ENCODE results near the gene LOXHD1. TPM values are rescaled to one million over a fixed set of nuclear protein-coding genes. Genes with fewer than 3 reads are reported as not detected.

The LOXHD1 gene
- total and polyA plus RNA-seq, 10 of the 15 experiments (the other 5 are each of a cell fraction or from before 2014, with no cell fraction given): not detected

- TF ChIP-seq HSF1 (IDR thresholded peaks at IDR 0.05; ENCODE audit: low read depth, low read length): no peak
- TF ChIP-seq, protein P1, sequence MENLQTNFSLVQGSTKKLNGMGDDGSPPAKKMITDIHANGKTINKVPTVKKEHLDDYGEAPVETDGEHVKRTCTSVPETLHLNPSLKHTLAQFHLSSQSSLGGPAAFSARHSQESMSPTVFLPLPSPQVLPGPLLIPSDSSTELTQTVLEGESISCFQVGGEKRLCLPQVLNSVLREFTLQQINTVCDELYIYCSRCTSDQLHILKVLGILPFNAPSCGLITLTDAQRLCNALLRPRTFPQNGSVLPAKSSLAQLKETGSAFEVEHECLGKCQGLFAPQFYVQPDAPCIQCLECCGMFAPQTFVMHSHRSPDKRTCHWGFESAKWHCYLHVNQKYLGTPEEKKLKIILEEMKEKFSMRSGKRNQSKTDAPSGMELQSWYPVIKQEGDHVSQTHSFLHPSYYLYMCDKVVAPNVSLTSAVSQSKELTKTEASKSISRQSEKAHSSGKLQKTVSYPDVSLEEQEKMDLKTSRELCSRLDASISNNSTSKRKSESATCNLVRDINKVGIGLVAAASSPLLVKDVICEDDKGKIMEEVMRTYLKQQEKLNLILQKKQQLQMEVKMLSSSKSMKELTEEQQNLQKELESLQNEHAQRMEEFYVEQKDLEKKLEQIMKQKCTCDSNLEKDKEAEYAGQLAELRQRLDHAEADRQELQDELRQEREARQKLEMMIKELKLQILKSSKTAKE (IDR thresholded peaks at IDR 0.05; ENCODE audit: low read depth, poor library complexity, severe bottlenecking): no peak
Measured at GRCh38 chr18:46477425-46478011, 179.5 kb downstream of the LOXHD1 start (continued).

- Histone ChIP-seq H3K9ac (ENCODE audit: control insufficient read depth, insufficient read depth, low read length) (no peak overlapping the region), H3K9me3 (replicated peaks; ENCODE audit: control insufficient read depth, insufficient read depth, low read length) (no peaks in the 10 kb centered on the region), H3K27ac (ENCODE audit: control insufficient read depth, insufficient read depth) (no peak overlapping the region), H2AFZ (ENCODE audit: control insufficient read depth, low read depth, low read length) (no peak overlapping the region), H3K4me2 (ENCODE audit: control insufficient read depth, insufficient read depth) (no peak overlapping the region), H3K4me3 (no peak overlapping the region), H3K4me1 (ENCODE audit: control insufficient read depth, insufficient read depth, low read length) (no peaks in the 10 kb centered on the region), H4K20me1 (ENCODE audit: control insufficient read depth, insufficient read depth) (no peaks in the 10 kb centered on the region), H3K27me3 (replicated peaks in 1 of 2; ENCODE audit: control insufficient read depth in 2 of 2, insufficient read depth in 2 of 2, low read length in 1 of 2) (peaks cover 0 to 4% of the 10 kb centered on the region in 2 experiments; a peak in 2 of 4 replicates), H3K79me2 (ENCODE audit: control insufficient read depth, insufficient read depth, low read length) (no peaks in the 10 kb centered on the region), H3K36me3 (ENCODE audit: control insufficient read depth in 2 of 2, insufficient read depth in 2 of 2, low read length in 1 of 2) (no peaks in the 10 kb centered on the region)
- RAD21 ChIA-PET (ENCODE audit: unreplicated experiment): no interaction called here
- no TSS peak for BruUV-seq (replicated peaks)
- POLR2A ChIA-PET: no interaction called here
- ATAC-seq (no peak), DNase-seq (ENCODE audit: low read depth, low spot score) (no peak), FAIRE-seq (no peak)
- SMC1A ChIA-PET (ENCODE audit: uncharacterized antibody, unreplicated experiment): no interaction called here
- in situ Hi-C loops (cut with MboI) (no loop called here), intact Hi-C loops (cut with micrococcal nuclease; ENCODE audit: unreplicated experiment) (no loop called here)
- 34% methylated on average over 4 of the region's 4 CpGs for WGBS (ENCODE audit: insufficient coverage, insufficient replicate concordance, low lambda C conversion rate, missing lambda C conversion rate)
- CTCF ChIA-PET: no interaction called here
- no peak for TF ChIP-seq FOXK2 (IDR thresholded peaks at IDR 0.05)
- no peak for TF ChIP-seq FOS (IDR thresholded peaks at IDR 0.05; ENCODE audit: borderline replicate concordance, extremely low read depth, insufficient read length)
- TF ChIP-seq, protein P2, sequence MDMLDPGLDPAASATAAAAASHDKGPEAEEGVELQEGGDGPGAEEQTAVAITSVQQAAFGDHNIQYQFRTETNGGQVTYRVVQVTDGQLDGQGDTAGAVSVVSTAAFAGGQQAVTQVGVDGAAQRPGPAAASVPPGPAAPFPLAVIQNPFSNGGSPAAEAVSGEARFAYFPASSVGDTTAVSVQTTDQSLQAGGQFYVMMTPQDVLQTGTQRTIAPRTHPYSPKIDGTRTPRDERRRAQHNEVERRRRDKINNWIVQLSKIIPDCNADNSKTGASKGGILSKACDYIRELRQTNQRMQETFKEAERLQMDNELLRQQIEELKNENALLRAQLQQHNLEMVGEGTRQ (IDR thresholded peaks at IDR 0.05; ENCODE audit: borderline replicate concordance, low read depth, low read length): no peak
- no peak for TF ChIP-seq MEF2A (IDR thresholded peaks at IDR 0.05; ENCODE audit: insufficient read depth, low read depth, low read length)
- no peak for TF ChIP-seq POU2F2 (IDR thresholded peaks at IDR 0.05; ENCODE audit: borderline replicate concordance, low read depth, low read length)
- TF ChIP-seq, protein P3, sequence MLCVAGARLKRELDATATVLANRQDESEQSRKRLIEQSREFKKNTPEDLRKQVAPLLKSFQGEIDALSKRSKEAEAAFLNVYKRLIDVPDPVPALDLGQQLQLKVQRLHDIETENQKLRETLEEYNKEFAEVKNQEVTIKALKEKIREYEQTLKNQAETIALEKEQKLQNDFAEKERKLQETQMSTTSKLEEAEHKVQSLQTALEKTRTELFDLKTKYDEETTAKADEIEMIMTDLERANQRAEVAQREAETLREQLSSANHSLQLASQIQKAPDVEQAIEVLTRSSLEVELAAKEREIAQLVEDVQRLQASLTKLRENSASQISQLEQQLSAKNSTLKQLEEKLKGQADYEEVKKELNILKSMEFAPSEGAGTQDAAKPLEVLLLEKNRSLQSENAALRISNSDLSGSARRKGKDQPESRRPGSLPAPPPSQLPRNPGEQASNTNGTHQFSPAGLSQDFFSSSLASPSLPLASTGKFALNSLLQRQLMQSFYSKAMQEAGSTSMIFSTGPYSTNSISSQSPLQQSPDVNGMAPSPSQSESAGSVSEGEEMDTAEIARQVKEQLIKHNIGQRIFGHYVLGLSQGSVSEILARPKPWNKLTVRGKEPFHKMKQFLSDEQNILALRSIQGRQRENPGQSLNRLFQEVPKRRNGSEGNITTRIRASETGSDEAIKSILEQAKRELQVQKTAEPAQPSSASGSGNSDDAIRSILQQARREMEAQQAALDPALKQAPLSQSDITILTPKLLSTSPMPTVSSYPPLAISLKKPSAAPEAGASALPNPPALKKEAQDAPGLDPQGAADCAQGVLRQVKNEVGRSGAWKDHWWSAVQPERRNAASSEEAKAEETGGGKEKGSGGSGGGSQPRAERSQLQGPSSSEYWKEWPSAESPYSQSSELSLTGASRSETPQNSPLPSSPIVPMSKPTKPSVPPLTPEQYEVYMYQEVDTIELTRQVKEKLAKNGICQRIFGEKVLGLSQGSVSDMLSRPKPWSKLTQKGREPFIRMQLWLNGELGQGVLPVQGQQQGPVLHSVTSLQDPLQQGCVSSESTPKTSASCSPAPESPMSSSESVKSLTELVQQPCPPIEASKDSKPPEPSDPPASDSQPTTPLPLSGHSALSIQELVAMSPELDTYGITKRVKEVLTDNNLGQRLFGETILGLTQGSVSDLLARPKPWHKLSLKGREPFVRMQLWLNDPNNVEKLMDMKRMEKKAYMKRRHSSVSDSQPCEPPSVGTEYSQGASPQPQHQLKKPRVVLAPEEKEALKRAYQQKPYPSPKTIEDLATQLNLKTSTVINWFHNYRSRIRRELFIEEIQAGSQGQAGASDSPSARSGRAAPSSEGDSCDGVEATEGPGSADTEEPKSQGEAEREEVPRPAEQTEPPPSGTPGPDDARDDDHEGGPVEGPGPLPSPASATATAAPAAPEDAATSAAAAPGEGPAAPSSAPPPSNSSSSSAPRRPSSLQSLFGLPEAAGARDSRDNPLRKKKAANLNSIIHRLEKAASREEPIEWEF (IDR thresholded peaks at IDR 0.05; ENCODE audit: insufficient replicate concordance, low read depth, low read length): no peak
- no peak for TF ChIP-seq ZNF217 (IDR thresholded peaks at IDR 0.05)
- no peak for TF ChIP-seq MYB (IDR thresholded peaks at IDR 0.05; ENCODE audit: borderline replicate concordance, low read depth, low read length)
- TF ChIP-seq GABPA (IDR thresholded peaks at IDR 0.05; ENCODE audit: low read depth): no peak
- TF ChIP-seq EP300 (IDR thresholded peaks at IDR 0.05; ENCODE audit: borderline replicate concordance in 1 of 2, control insufficient read depth in 1 of 2, low read depth in 2 of 2, low read length in 2 of 2): no peak
Measured at GRCh38 chr18:46475390-46475752, 181.6 kb downstream of the LOXHD1 start.

Measured in GM12878 (cell line).